NCI-H82 treated with DMSO at 0.1 percent for 48 hours (cell line): Measurements from ENCODE around the gene MRM1.
A peak's percentile ranks its signal among the peaks of the same experiment; 100 is the strongest.
"Not testable (repeated sequence)": the region's sequence is repeated elsewhere in the genome, so short reads cannot be mapped to it uniquely, and the experiment has no call there.

ENCODE experiments used
- DNase-seq: peaks from one replicate; lab custom pipeline; 2025; ENCODE audit not compliant: unreplicated experiment; lab: John Stamatoyannopoulos, UW

MRM1 gene

GRCh38 chr17:36600465-36600864 lies 918 bp upstream of the MRM1 start:
- no peak for DNase-seq

GRCh38 chr17:36600936-36601302 lies 464 bp upstream of the MRM1 start:
- no peak for DNase-seq

GRCh38 chr17:36602030-36602748 lies 806 bp downstream of the MRM1 start:
- DNase-seq: no peak

- peak; percentile 67 for DNase-seq
These were observed 1.6 kb downstream of the MRM1 start for GRCh38 chr17:36602924-36603384.

- not testable (repeated sequence) for DNase-seq
These were observed 3.6 kb downstream of the MRM1 start for GRCh38 chr17:36605028-36605427.

- no peak for DNase-seq
These were observed 6.9 kb downstream of the MRM1 start for GRCh38 chr17:36608280-36608679.

GRCh38 chr17:36608794-36609497 lies 7.6 kb downstream of the MRM1 start:
- DNase-seq: no peak

GRCh38 chr17:36609498-36609862 lies 8.1 kb downstream of the MRM1 start:
- no peak for DNase-seq

- DNase-seq: no peak
These were observed 9.1 kb downstream of the MRM1 start for GRCh38 chr17:36610474-36610873.

- DNase-seq: no peak
These were observed 10.1 kb downstream of the MRM1 start for GRCh38 chr17:36611345-36612072.

GRCh38 chr17:36612323-36612722 lies 10.9 kb downstream of the MRM1 start:
- no peak for DNase-seq

- DNase-seq: no peak
These were observed 11.8 kb downstream of the MRM1 start for GRCh38 chr17:36613155-36613554.

- DNase-seq: no peak
These were observed 12.7 kb downstream of the MRM1 start for GRCh38 chr17:36614081-36614480.

GRCh38 chr17:36614933-36615332 lies 13.6 kb downstream of the MRM1 start:
- DNase-seq: no peak

GRCh38 chr17:36616061-36617029 lies 15.0 kb downstream of the MRM1 start:
- DNase-seq: no peak

GRCh38 chr17:36617773-36618172 lies 16.4 kb downstream of the MRM1 start:
- DNase-seq: no peak

GRCh38 chr17:36623281-36623680 lies 21.9 kb downstream of the MRM1 start:
- DNase-seq: no peak

- no peak for DNase-seq
These were observed 23.8 kb downstream of the MRM1 start for GRCh38 chr17:36625188-36625587.

GRCh38 chr17:36627101-36627500 lies 25.7 kb downstream of the MRM1 start:
- DNase-seq: no peak

- no peak for DNase-seq
These were observed 27.2 kb downstream of the MRM1 start for GRCh38 chr17:36628576-36628975.
